K562 (cell line): Measurements from ENCODE around the gene NTN3. TPM values are rescaled to one million over a fixed set of nuclear protein-coding genes. Genes with fewer than 3 reads are reported as not detected.

Source experiments
- CREB3L1 ChIP-seq: fragments of 450-650 bp; IDR thresholded peaks from 2 replicates; pipeline ENCODE4 v1.6.1; 2014; ENCODE audit warnings: low read depth, mild to moderate bottlenecking, moderate library complexity, borderline replicate concordance
- ETS2 ChIP-seq: IDR thresholded peaks from 2 replicates; pipeline ENCODE4 v1.6.1; 2016; ENCODE audit warnings: borderline replicate concordance, missing genetic modification characterization, mild to moderate bottlenecking, moderate library complexity, missing compliant biosample characterization; ENCODE audit not compliant: poor library complexity, severe bottlenecking
- KDM5B ChIP-seq: fragments of 200-600 bp; sonication (generic); IDR thresholded peaks from 2 replicates; pipeline ENCODE4 v1.6.1; 2012; ENCODE audit warnings: low read depth, mild to moderate bottlenecking, moderate library complexity, low read length, control low read depth, inconsistent platforms; ENCODE audit not compliant: insufficient replicate concordance
- MYNN ChIP-seq, 2 experiments: sonication (generic); formaldehyde crosslinking in 1 of 2; IDR thresholded peaks; 2 replicates each; pipeline versions ENCODE4 v1.5.0 to v1.6.1; 2016 to 2020; ENCODE audit warnings: antibody characterized with exemption in 1 of 2, missing genetic modification reagents in 1 of 2
- NFRKB ChIP-seq: fragments of 450-650 bp; IDR thresholded peaks from 2 replicates; pipeline ENCODE4 v1.6.1; 2016; ENCODE audit warnings: low read depth
- NRF1 ChIP-seq, 2 experiments: fragments of 450-650 bp; IDR thresholded peaks in 1 of 2; conservative IDR thresholded peaks in 1 of 2; 2 replicates each; pipeline ENCODE4 v1.6.1; 2014; ENCODE audit warnings: mild to moderate bottlenecking in 2 of 2
- RBBP5 ChIP-seq: fragments of 200-600 bp; sonication (generic); IDR thresholded peaks from 2 replicates; pipeline ENCODE4 v1.6.1; 2012; ENCODE audit warnings: borderline replicate concordance, mild to moderate bottlenecking, low read length, control low read depth, inconsistent platforms; ENCODE audit not compliant: insufficient read depth, poor library complexity, severe bottlenecking
- TEAD2 ChIP-seq: fragments of 450-650 bp; IDR thresholded peaks from 2 replicates; pipeline ENCODE4 v1.6.1; 2016; ENCODE audit warnings: missing genetic modification characterization, control low read depth, missing compliant biosample characterization
- ZNF592 ChIP-seq: fragments of 450-650 bp; IDR thresholded peaks from 2 replicates; pipeline ENCODE4 v1.6.1; 2017; ENCODE audit warnings: antibody characterized with exemption, mild to moderate bottlenecking
- ZNF785 ChIP-seq: fragments of 250-450 bp; sonication (Bioruptor Pico); IDR thresholded peaks from 2 replicates; pipeline ENCODE4 v1.4.0; 2020; ENCODE audit warnings: mild to moderate bottlenecking
- polyA plus RNA-seq, 8 experiments: library from polyadenylated mRNA; depleted of rRNA in 4 of 8; stranded (reverse) in 5 of 8; unstranded in 3 of 8; fragments of >200 nt; fragmentation: Nextera tagmentation in 2 of 8; fragmentation: Illumina TruSeq in 1 of 8; extraction: Ambion mirVana in 2 of 8; extraction: Trizol in 1 of 8; gene quantifications; 2 replicates each; pipeline versions ENCODE4 v1.2.1 to v1.2.3, GENCODE V29; 2011 to 2014; ENCODE audit warnings: inconsistent platforms in 1 of 8, missing spikeins in 1 of 8
- total RNA-seq, 7 experiments: library from RNA; depleted of rRNA in 6 of 7; stranded (reverse); fragments of >200 nt in 6 of 7; fragmentation: Illumina TruSeq in 2 of 7; extraction: Trizol in 2 of 7; gene quantifications; 2 replicates each; pipeline versions ENCODE4 v1.2.1 to v1.2.3, GENCODE V29; 2011 to 2021; ENCODE audit warnings: low replicate concordance in 1 of 7

The NTN3 gene
- total and polyA plus RNA-seq, 9 of the 15 experiments (the other 6 are each of a cell fraction or from before 2014, with no cell fraction given), result not detected

- TF ChIP-seq ZNF592 (peak; percentile 74), ETS2 (tag) (no peak), NRF1 (conservative IDR thresholded peaks at IDR 0.05 in 1 of 2, IDR thresholded peaks at IDR 0.05 in 1 of 2) (peak; percentile 56 to 66), TEAD2 (no peak), CREB3L1 (no peak), MYNN (IDR thresholded peaks at IDR 0.05) (0 out of 2 replicates have a peak, but pooled peaks have one; percentile 32), MYNN (CRISPR knock-in tag; IDR thresholded peaks at IDR 0.05) (no peak), NFRKB (no peak), RBBP5 (no peak), KDM5B (no peak), ZNF785 (CRISPR knock-in tag) (no peak)
Measured at GRCh38 chr16:2497116-2497630, 26.1 kb downstream of the NTN3 start (continued).
